HG03139 (cell line): ENCODE measurements around the gene AK3.

Source experiments
- ATAC-seq: cut with Tn5 transposase; IDR thresholded peaks from one replicate; pipeline ENCODE4 v1.9.1; 2021; ENCODE audit not compliant: unreplicated experiment

Gene AK3

GRCh38 chr9:4709380-4709779, 31.6 kb downstream of the AK3 start:
- ATAC-seq: no peak

DNA sequence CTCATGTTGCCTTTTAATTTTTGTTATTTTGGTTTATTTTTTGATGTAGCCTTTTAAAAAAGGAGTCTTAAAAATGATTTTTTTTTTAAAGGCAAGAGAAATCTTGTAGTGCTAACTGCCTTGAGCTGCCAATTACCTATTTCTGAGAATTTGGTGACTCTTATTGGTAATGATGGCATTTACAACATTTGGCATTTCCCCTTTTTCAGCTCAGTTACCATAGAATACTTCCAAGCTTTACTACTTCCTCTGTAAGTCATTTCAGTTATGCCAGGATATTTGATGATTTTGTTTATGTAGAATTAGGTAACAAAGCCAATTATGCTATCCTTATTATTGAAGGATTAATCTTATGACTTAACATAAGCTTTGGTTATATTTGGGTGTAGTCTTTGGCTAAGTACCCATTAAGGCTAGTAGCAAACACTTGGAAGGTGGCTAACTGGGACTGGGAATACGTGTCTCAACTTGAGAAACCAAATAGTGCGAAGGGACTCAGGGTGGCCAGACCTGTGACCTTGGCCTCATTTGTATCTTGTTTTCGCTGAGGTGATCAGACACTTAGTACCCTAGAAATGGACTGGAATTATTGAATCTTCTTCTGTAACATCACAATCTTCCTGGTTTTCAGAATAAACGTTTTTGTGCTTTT, 33.9 kb downstream of the AK3 start:
- ATAC-seq: no peak

- ATAC-seq: no peak
Measured at GRCh38 chr9:4706021-4706420, 35.0 kb downstream of the AK3 start.

GRCh38 chr9:4704129-4704528, 36.9 kb downstream of the AK3 start:
- no peak for ATAC-seq

DNA sequence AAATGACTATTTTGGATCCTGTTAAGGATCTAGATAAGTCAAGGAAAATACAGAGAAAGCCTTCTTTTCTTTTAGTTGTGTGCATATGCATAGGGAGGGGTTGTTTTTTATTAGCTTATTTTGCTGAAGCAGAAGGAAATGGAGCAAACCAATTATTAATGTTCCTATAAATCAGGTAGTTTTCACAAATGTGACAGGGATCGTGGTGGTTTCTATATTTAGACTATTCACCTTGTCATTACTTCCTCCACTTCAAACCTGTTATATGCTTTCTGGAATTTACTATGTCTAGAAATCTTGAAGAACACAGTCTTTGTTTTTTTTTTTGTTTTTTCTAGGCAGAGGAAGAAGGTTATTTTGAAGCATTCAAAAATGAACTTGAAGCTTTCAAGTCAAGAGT, 39.5 kb downstream of the AK3 start:
- ATAC-seq: no peak

GRCh38 chr9:4700932-4701331, 40.1 kb downstream of the AK3 start:
- ATAC-seq: no peak

GRCh38 chr9:4700091-4700490, 40.9 kb downstream of the AK3 start:
- no peak for ATAC-seq

DNA sequence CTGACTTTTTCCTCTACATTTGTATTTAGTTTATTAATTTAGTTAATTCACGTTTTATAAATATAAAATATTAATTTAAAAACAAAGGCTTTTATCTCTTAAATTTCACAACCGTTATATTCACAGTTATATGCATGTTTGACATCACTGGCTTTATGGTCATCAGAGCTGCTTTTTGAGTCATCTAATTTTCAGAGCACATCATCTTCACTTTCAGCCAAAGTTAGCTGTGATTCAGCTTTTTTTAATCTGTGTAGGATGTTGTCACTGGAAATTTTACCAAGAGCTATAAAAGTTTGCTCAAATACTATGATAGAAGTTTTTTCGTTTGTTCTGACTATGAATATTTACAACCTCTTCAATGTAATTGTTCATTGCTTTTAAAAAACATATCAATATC, 49.2 kb downstream of the AK3 start:
- no peak for ATAC-seq

DNA sequence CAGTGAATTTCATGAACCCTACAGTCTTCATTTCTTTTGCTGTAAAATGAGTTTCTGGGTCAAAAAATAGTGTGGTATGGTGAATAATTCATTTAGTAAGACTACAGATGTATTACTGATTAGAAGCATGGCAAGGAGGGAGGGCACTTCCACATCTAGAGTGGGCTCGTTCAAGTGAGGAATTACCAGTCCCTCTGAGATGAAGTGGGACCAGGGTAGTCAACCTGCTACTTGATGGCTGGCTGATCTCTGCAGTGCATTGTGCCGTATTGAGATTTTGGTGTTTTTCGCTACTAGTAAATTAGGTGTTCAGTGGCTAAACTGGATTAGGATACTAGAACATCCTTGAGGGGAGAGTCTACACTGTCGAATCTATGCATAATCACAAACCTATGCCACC, 50.9 kb downstream of the AK3 start:
- peak; percentile 55 for ATAC-seq

GRCh38 chr9:4689687-4690104, 51.3 kb downstream of the AK3 start:
- ATAC-seq: peak; percentile 58

- ATAC-seq: no peak
Measured at GRCh38 chr9:4689021-4689420, 52.0 kb downstream of the AK3 start.

- ATAC-seq: no peak
Measured at GRCh38 chr9:4686584-4686983, 54.4 kb downstream of the AK3 start.

DNA sequence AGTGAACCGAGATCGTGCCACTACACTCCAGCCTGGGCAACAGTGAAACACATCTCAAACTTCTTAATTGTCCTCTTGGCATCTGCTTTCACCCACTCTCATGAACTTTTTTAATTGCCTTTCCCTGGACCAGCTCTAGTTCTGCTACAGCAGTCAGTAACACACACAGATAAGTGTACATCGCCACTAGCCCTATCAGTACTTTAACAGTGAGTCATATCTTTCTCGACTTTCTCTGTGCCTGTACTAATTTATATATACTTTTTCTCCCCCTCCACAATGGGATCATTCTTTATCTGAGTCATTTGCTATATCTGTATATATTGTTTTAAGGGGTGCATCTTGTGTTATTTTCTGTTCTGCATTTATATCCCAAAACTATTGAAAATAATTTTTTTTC, 54.9 kb downstream of the AK3 start:
- ATAC-seq: no peak

- no peak for ATAC-seq
Measured at GRCh38 chr9:4684820-4685219, 56.2 kb downstream of the AK3 start.

DNA sequence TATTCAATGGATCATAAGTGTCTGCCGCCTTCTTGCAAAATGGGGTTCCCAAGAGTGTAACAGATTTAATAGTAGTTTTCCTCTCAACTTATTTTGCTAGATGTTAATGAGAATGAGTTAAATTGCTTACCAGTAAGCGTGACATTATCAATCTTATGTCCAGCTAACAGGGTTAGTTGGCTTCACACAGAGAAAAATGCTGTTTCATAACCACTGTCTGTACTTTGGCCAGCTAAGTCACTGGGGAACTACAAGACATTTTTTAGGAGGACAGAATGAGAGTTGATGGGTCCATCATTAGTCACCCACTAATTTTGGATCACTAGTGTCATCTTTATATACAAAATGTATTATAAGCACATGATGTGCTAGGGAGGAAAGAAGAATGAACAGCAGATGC, 60.3 kb downstream of the AK3 start:
- ATAC-seq: no peak

DNA sequence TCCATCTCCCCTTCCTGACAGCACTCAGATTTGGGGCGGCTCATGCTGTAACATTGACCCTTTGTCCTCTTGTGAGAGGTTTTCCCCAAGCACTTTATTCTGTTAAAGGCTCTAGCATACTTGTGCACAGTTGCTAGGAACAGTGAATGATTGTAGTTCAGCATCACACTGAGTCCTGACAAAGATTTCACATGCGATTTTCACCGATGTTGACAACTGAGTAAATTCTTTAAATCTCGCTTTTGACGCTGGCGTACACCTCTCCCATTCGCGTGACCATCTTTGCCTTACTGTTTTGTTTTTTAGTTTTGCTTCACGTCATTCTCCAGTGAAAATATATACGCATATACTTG, 60.9 kb downstream of the AK3 start:
- ATAC-seq: peak; percentile 4

- peak; percentile 92 for ATAC-seq
Measured at GRCh38 chr9:4679268-4680172, 61.5 kb downstream of the AK3 start, which contains the start of gene CDC37L1. Gene CDC37L1 (plus strand): TSS chr9:4679569. CDS start chr9:4679768, 199 bp downstream.

GRCh38 chr9:4678679-4679267, 62.2 kb downstream of the AK3 start:
- no peak for ATAC-seq

DNA sequence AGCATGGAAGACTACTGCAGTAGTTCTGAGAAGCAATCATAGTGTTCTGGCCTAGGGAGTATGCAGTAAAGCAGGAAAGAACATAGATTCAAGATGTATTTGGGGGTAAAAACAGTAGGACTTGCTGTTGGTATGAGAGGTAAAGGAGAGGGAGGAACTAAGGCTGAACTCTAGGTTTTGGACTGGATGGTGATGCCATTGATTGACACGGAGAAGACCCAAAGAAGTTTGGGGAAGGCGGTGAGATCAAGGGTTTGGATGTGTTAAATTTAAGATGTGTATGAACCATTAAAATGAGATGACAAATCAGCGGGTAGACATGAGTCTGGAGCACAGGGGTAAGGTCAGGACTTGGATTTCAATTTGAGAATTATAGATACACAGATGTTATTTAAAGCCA, 63.6 kb downstream of the AK3 start:
- no peak for ATAC-seq

DNA sequence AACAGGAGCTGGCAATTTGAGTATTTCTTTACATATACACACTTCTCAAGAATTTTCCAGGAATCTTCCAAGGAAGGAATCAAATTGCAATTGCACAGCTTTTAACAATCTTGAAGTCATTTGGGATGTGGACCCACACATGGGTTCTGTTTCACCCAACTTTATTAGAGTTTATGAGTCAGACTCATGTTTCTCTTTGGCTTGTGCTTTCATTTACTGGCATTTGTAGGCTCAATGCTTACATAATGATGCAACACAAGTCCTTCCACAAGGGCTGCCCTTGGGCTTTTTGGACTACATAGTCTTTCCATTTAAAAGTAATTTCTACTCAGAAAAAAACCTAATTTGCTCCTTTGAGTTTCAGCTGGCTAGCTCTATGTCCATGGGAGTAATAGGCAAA, 66.2 kb downstream of the AK3 start:
- ATAC-seq: no peak

DNA sequence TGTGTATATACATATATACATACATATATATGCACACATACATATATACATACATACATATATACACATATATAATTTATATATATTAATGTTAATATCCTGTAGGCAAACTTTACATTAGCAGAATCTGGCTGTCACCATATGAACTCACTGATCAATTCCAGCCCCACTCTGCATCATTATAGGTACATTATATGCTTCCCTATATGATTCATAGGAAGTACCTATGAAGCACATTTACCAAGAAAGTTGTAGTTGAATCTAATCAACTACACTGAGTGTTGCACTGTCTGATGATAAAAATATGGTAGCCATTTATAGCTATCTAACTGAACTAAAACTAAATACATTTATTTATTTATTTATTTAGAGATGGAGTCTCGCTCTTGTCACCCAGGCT, 69.3 kb downstream of the AK3 start:
- no peak for ATAC-seq

DNA sequence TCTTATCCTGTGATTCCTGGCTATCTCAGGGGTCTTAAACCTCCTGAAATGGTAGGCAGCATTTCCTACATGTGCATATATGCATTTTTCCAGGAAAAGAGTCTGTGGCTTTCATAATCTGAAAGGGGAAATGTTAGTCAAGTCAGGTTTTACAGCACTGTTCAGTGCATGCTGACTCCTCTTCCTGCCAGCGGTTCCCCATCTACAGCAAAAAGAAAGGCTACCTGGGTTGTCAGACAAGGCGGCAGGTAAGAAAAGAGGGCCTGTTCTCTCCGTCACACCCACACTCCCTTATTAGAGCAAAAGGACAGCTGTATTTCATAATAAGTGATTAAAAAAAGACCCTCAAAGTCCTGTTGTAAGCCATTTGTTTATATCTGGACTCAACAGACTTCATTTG, 70.4 kb downstream of the AK3 start:
- ATAC-seq: no peak
